PC-3 (cell line): ENCODE data around the gene CDC42SE2. TPM values are rescaled to one million over a fixed set of nuclear protein-coding genes. Genes with fewer than 3 reads are reported as not detected.
A peak's percentile ranks its signal among the peaks of the same experiment; 100 is the strongest.

Experiments used
- ATAC-seq: fragments of 200-7000 bp; cut with Tn5 transposase; 2 replicates; pipeline ENCODE4 v1.9.1; 2020; ENCODE audit warnings: mild to moderate bottlenecking, moderate library complexity
- Bru-seq: library from RNA; stranded (reverse); fragments of 400-500 nt; gene quantifications from one replicate; lab custom pipeline; 2021; lab: Mats Ljungman, UMichigan
- BruChase-seq, 2 experiments: library from RNA; stranded (reverse); fragments of 400-500 nt; gene quantifications; one replicate each; lab custom pipeline; 2021; lab: Mats Ljungman, UMichigan
- BruUV-seq: library from RNA; stranded (reverse); fragments of 400-500 nt; replicated peaks from 2 replicates; lab custom pipeline; 2021; lab: Mats Ljungman, UMichigan
- CTCF ChIA-PET: fragments of 300-600 bp; sonication (Branson Sonifier 250); formaldehyde crosslinking; loops from one replicate; lab custom pipeline; 2022; ENCODE audit warnings: antibody characterized with exemption; lab: Charles Lee
- POLR2A ChIA-PET: fragments of 300-600 bp; sonication (Branson Sonifier 250); formaldehyde crosslinking; loops from one replicate; lab custom pipeline; 2022; ENCODE audit warnings: antibody characterized with exemption; ENCODE audit not compliant: unreplicated experiment; lab: Charles Lee
- DNase-seq: peaks from one replicate; pipeline ENCODE4 v3.0.0-alpha.2; 2015
- H2AFZ ChIP-seq: fragments of 300-600 bp; sonication (generic); 2 replicates; pipeline ENCODE4 v1.6.0; 2016; ENCODE audit warnings: antibody characterized with exemption, low read length
- H3F3A ChIP-seq: fragments of 300-600 bp; sonication (generic); one replicate; pipeline ENCODE4 v1.6.0; 2017; ENCODE audit warnings: antibody characterized with exemption, low read length, control low read depth, mild to moderate bottlenecking; ENCODE audit not compliant: unreplicated experiment
- H3K27ac ChIP-seq: fragments of 300-600 bp; sonication (generic); 2 replicates; pipeline ENCODE4 v1.5.1; 2016; ENCODE audit warnings: mild to moderate bottlenecking, low read length
- H3K27me3 ChIP-seq: fragments of 300-600 bp; sonication (generic); 2 replicates; pipeline ENCODE4 v1.6.1; 2016; ENCODE audit warnings: low read length, mixed read lengths
- H3K36me3 ChIP-seq: fragments of 300-600 bp; sonication (generic); 2 replicates; pipeline ENCODE4 v1.6.1; 2016; ENCODE audit warnings: low read depth, mixed run types, low read length, mixed read lengths
- H3K4me1 ChIP-seq: fragments of 300-600 bp; sonication (generic); 2 replicates; pipeline ENCODE4 v1.5.1; 2016; ENCODE audit warnings: low read length; ENCODE audit not compliant: insufficient read depth
- H3K4me2 ChIP-seq: fragments of 300-600 bp; sonication (generic); 2 replicates; pipeline ENCODE4 v1.6.0; 2016; ENCODE audit warnings: low read length
- H3K4me3 ChIP-seq: fragments of 300-600 bp; sonication (generic); 2 replicates; pipeline ENCODE4 v1.5.1; 2016; ENCODE audit warnings: mild to moderate bottlenecking, low read length, mixed read lengths
- H3K79me2 ChIP-seq: fragments of 300-600 bp; sonication (generic); 2 replicates; pipeline ENCODE4 v1.6.1; 2017; ENCODE audit warnings: low read length, mixed read lengths
- H3K9ac ChIP-seq: fragments of 300-600 bp; sonication (generic); 2 replicates; pipeline ENCODE4 v1.6.0; 2016; ENCODE audit warnings: mild to moderate bottlenecking, low read length
- H3K9me2 ChIP-seq: fragments of 300-600 bp; sonication (generic); replicated peaks from 2 replicates; pipeline ENCODE4 v1.6.1; 2016; ENCODE audit warnings: mixed run types, low read length, mixed read lengths
- H3K9me3 ChIP-seq: fragments of 300-600 bp; sonication (generic); 2 replicates; pipeline ENCODE4 v1.6.1; 2016; ENCODE audit warnings: low read length, mixed read lengths
- H4K20me1 ChIP-seq: fragments of 300-600 bp; sonication (generic); 2 replicates; pipeline ENCODE4 v1.6.1; 2016; ENCODE audit warnings: low read length, mixed read lengths
- CTCF ChIP-seq: fragments of 300-600 bp; sonication (generic); conservative IDR thresholded peaks from 2 replicates; pipeline ENCODE4 v1.5.1; 2017; ENCODE audit warnings: antibody characterized with exemption, low read depth, mild to moderate bottlenecking, low read length
- EZH2 ChIP-seq: fragments of 300-600 bp; sonication (generic); IDR thresholded peaks from one replicate; pipeline ENCODE4 v1.6.1; 2017; ENCODE audit warnings: antibody characterized with exemption, mild to moderate bottlenecking, low read length; ENCODE audit not compliant: unreplicated experiment
- EZH2phosphoT487 ChIP-seq: fragments of 300-600 bp; sonication (generic); IDR thresholded peaks from 2 replicates; pipeline ENCODE4 v1.6.1; 2018; ENCODE audit warnings: mild to moderate bottlenecking, antibody characterized with exemption, low read length, borderline replicate concordance
- intact Hi-C: fragments of 100-400 bp; cut with micrococcal nuclease; formaldehyde crosslinking; loops from 2 replicates; pipeline ENCODE4 v1.9.0; 2023
- long read RNA-seq: library from polyadenylated mRNA; unstranded; transcript quantifications from one replicate; pipeline ENCODE4 v2.0.0, GENCODE V29; 2021; ENCODE audit not compliant: unreplicated experiment
- total RNA-seq: library from RNA; depleted of rRNA; stranded (reverse); fragments of >200 nt; gene quantifications from 2 replicates; pipeline ENCODE4 v1.2.3, GENCODE V29; 2014; rRNA removed

CDC42SE2 gene
- total RNA-seq (10.5 and 13.3 TPM in 2 replicates), Bru-seq, nascent RNA (percentile 76 among the genes with signal in this experiment), BruChase-seq, experiment 1, labeled RNA remaining after a 6-hour chase (percentile 71 among the genes with signal in this experiment), BruChase-seq, experiment 2, labeled RNA remaining after a 2-hour chase (percentile 67 among the genes with signal in this experiment)
- long read RNA-seq, transcript CDC42SE2-201 (6 exons, 3,591 nt) = major isoform, 18 of 75 reads
- long read RNA-seq, partial matches to known transcripts = 5 of 75 reads
- long read RNA-seq, other reads (novel, unspliced or antisense) = 50 of 75 reads

- intact Hi-C loops = loop anchor here (1.0 to 2.0 kb wide), 3 partner anchors 15 to 99 kb away; partner anchors contain the start of genes HINT1 and LYRM7
- ATAC-seq (peak; percentile 91), DNase-seq (peak; percentile 85)
- Histone ChIP-seq H3K79me2 (peaks cover 44% of the 10 kb centered on the region), H4K20me1 (peaks cover 4% of the 10 kb centered on the region; the same call in 1 of the 2 replicates), H3K27me3 (no peaks in the 10 kb centered on the region), H3K4me2 (peak within 1 kb of the TSS; percentile 100), H3K27ac (peak within 1 kb of the TSS; percentile 46), H3K4me1 (peaks cover 21% of the 10 kb centered on the region), H3F3A (no peaks in the 10 kb centered on the region), H3K9me3 (no peaks in the 10 kb centered on the region), H3K9me2 (no peaks in the 10 kb centered on the region), H3K9ac (peak within 1 kb of the TSS; percentile 80), H3K36me3 (no peaks in the 10 kb centered on the region), H3K4me3 (peak within 1 kb of the TSS; percentile 95), H2AFZ (peak within 1 kb of the TSS; percentile 95)
- POLR2A ChIA-PET = no interaction called here
- CTCF ChIA-PET = interaction anchor here (0.6 to 0.7 kb wide), 2 partner anchors 118 to 193 kb away, joined by 3 read pairs; no protein-coding TSS in a partner anchor
- no peak for TF ChIP-seq EZH2
- no peak for TF ChIP-seq CTCF
- TF ChIP-seq EZH2phosphoT487 = no peak
- BruUV-seq = no TSS peak
Measured at GRCh38 chr5:131263648-131264450, at the start of gene CDC42SE2. Gene CDC42SE2, plus strand, starts transcription at chr5:131264053. Its CDS starts 95,441 bp downstream, at chr5:131359494.

DNA sequence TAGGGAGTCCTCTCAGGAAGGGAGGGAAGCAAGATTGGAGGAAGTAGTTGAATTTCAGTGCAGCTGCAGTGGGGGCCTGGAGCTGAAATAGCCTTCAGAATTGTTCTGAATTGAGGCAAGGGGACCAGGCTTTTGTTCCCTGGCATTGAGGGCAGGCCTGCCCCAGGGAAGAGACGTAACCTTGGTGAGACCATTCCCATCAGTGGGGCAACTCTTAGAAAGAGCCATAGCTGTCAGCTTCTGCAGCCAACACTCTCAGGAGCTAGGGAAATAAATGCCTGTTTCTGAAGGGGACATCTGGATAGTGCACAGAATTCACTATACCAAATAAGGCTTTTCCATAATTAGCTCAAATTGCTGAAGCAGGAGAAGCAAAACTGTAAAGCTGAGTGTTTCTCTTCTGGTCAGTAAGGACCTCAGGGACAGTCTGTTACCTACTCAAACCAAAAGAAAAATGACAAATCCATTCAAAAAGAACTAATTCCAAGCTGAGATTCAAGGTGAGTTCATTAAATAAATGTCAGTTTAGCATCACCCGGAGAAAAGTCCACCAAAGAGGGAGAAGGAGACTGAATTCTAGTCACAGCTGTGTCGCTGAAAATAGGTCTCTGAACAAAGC lies 49.1 kb upstream of the CDC42SE2 start:
- BruUV-seq = no TSS peak
- H3K9me3 ChIP-seq = no peaks in the 10 kb centered on the region
- no peaks in the 10 kb centered on the region for H3K27me3 ChIP-seq
- H3K9ac ChIP-seq = no peak overlapping the region
- no peaks in the 10 kb centered on the region for H3K36me3 ChIP-seq
- no peak for DNase-seq
- no peaks in the 10 kb centered on the region for H3F3A ChIP-seq
- ChIA-PET POLR2A (no interaction called here), CTCF (no interaction called here)
- H4K20me1 ChIP-seq = no peaks in the 10 kb centered on the region
- no peak overlapping the region for H3K27ac ChIP-seq
- H3K4me2 ChIP-seq = no peak overlapping the region
- intact Hi-C loops = no loop called here
- no peaks in the 10 kb centered on the region for H3K9me2 ChIP-seq
- ATAC-seq = no peak
- peaks cover 4% of the 10 kb centered on the region; the same call in 1 of the 2 replicates for H3K4me1 ChIP-seq
- H3K79me2 ChIP-seq = no peaks in the 10 kb centered on the region
- no peak overlapping the region for H2AFZ ChIP-seq
- H3K4me3 ChIP-seq = no peak overlapping the region
- TF ChIP-seq CTCF (no peak), EZH2phosphoT487 (no peak), EZH2 (no peak)
